Measurements from ENCODE around the gene KIF6.

GRCh38 chr6:39295611-39296011 lies 429.6 kb downstream of the KIF6 start:
- TF ChIP-seq GATA2 (IDR thresholded peaks at IDR 0.05; ENCODE audit: low read depth, low read length) (no peak), GATA3 (IDR thresholded peaks at IDR 0.05; ENCODE audit: low read depth, low read length) (no peak)

All from SH-SY5Y (cell line).